Keratinocyte (primary cell): ENCODE data around the gene SLC22A12.

Source experiments
- CTCF ChIP-seq, 3 experiments: IDR thresholded peaks in 1 of 3; conservative IDR thresholded peaks in 1 of 3; optimal IDR thresholded peaks in 1 of 3; 2 replicates in 2 of 3; 3 replicates in 1 of 3; pipeline versions ENCODE3 to v1.5.1; 2011; ENCODE audit warnings: low read length in 3 of 3, mild to moderate bottlenecking in 3 of 3, moderate library complexity in 2 of 3, control low read depth in 1 of 3, inconsistent platforms in 1 of 3; ENCODE audit not compliant: insufficient read depth in 2 of 3; ENCODE audit errors: extremely low read depth in 1 of 3
- EZH2 ChIP-seq: IDR thresholded peaks from one replicate; pipeline ENCODE4 v1.6.1; 2012; ENCODE audit warnings: inconsistent platforms, mild to moderate bottlenecking, low read length, moderate library complexity

GRCh38 chr11:64606796-64607380 lies 15.9 kb downstream of the SLC22A12 start:
- TF ChIP-seq CTCF (optimal IDR thresholded peaks at IDR 0.05 in 1 of 3, IDR thresholded peaks at IDR 0.05 in 1 of 3, conservative IDR thresholded peaks at IDR 0.05 in 1 of 3; ENCODE audit: extremely low read depth in 1 of 3, insufficient read depth in 2 of 3, low read length in 3 of 3) (no peak), EZH2 (no peak)
